Stimulated activated CD4-positive, alpha-beta T cell treated with anti-CD3 and anti-CD28 coated beads, Interleukin-12 subunit alpha, Interleukin-12 subunit beta, amount 100 ng/mL, for 48 hours (primary cell): ENCODE results near the gene INPP5D.
"Not testable (repeated sequence)": the region's sequence is repeated elsewhere in the genome, so short reads cannot be mapped to it uniquely, and the experiment has no call there.

Source experiments
- DNase-seq, 3 donors: peaks; one replicate each; pipeline ENCODE4 v3.0.0-alpha.2; 2020; ENCODE audit warnings: low read depth in 2 of 3, low spot score in 1 of 3

Gene INPP5D

DNA sequence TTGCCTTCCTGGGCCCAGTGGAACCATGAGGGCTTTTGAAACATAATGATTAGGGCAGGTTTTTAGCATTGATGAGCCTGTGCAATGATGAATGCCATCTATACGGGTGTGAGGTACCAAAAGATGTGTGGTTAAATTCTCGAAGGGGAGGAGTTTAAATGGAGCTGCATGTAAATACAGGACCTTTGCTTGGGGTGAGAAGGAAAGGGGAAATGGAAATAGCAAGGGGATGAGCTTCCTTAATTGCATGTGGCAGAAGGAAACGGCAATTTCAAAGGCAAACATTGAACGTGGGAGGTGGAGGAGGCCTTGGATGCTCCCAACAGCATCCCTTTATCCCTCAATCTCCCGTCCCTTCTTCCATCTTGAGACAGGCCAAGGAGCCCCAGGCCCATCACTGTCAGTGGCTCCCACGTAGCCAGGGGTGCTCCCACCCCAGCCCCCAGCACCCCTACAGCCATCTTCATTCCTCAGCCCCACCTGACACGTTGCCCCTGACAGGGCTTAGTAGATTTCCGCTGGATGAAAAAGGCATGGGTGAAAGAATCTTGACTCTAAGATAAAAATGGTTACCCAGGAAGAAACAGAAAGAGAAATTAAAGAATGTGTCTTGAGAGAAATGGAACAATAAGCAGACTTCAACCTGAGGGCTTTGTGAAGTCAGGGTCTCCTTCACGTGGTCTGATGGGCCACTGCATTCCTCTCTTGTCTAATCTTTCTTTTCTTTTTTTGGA, 32.5 kb downstream of the INPP5D start:
- DNase-seq: no peak

DNA sequence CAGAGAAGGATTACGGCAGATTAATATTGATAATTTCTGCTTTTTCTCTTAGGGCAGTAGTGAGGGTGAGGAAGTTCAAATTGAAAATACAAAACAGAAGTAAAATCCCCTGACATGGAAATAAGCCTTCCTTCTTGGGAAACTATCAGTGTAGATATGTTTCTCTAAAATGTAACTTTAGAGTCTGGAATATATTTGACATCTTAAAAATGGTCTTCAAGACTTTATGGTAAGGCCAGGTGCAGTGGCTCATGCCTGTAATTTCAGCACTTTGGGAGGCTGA, 33.0 kb downstream of the INPP5D start:
- DNase-seq: no peak

DNA sequence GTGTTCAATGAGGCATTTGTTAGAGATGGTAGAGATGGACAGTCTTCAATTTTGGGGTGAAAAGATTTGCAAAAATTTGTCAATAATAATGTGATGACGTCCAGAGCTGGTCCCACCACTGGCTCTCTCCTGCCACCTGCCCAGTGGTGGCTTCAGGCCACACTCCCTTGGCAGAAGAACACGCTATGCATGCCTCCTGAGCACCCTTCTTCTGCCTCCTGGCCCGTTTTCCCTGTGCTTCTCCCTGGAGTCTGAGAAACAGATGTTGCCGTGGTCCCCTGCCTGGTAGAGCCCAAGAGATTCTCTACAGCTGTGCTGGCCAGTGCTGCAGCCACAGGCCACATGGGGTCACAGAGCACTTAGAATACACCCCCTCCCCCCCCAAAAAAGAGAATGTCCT, 33.6 kb downstream of the INPP5D start:
- no peak for DNase-seq

DNA sequence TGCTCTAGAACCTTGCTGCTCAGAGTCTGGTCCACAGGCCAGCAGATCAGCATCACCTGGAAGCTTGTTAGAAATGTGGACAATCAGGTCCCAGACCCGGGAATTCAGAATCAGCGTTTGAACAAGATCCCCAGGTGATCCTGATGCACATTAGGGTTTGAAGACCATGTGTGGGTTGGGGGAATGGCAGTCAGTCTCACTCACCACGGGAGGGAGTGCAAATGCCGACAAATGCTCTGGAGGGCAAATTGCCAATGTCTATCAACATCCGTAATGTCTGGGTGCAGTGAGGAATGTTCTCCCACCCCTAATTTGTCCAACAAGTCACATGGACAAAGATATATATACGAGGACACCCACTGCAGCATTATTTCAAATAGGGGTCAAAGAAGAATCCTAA, 34.5 kb downstream of the INPP5D start:
- no peak for DNase-seq

DNA sequence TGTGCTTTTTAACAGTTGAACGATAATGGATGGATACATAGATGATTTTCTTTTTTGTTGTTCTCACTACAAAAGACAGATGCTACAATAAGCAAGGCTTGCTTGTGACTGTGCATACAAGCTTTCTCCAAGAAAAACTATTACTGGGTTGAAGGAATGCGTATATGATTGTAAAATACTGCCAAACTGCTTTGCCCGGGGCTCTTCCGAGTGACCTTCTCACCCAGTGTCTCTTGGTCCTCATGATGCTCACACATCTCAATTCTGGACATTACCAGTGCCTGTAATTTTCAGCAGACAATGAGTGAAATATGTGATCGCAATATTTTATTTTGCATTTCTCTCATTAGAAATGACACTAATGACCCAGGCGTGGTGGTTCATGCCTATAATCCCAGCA, 35.9 kb downstream of the INPP5D start:
- DNase-seq: no peak

DNA sequence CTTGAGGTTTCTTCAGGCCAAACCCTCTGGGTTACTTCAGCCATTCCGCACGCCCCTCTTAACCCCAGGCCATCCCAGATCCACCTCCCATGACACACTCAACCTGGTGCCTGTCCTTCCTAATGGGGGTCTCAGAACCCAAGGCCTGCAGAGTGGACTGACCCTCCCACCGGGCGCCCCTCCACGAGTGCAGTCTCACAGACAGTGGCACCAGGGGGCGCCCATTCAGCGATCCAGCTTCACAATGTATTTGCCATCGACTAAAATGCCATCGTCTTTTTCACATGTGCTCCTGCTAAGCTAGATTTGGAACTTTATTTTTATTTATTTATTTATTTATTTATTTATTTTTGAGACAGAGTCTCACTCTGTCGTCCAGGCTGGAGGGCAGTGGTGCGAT, 38.5 kb downstream of the INPP5D start:
- no peak for DNase-seq

DNA sequence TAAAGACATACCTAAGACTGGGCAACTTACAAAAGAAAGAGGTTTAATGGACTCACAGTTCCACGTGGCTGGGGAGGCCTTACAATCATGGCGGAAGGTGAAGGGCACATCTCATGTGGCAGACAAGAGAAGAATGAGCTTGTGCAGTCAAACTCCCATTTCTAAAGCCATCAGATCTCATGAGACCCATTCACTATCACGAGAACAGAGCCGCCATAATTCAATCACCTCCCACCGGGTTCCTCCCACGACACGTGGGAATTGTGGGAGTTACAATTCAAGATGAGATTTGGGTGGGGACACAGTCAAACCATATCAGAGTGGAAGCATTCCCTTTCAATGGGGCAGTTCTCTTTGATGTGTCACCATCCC, 39.7 kb downstream of the INPP5D start:
- DNase-seq: not testable (repeated sequence)

DNA sequence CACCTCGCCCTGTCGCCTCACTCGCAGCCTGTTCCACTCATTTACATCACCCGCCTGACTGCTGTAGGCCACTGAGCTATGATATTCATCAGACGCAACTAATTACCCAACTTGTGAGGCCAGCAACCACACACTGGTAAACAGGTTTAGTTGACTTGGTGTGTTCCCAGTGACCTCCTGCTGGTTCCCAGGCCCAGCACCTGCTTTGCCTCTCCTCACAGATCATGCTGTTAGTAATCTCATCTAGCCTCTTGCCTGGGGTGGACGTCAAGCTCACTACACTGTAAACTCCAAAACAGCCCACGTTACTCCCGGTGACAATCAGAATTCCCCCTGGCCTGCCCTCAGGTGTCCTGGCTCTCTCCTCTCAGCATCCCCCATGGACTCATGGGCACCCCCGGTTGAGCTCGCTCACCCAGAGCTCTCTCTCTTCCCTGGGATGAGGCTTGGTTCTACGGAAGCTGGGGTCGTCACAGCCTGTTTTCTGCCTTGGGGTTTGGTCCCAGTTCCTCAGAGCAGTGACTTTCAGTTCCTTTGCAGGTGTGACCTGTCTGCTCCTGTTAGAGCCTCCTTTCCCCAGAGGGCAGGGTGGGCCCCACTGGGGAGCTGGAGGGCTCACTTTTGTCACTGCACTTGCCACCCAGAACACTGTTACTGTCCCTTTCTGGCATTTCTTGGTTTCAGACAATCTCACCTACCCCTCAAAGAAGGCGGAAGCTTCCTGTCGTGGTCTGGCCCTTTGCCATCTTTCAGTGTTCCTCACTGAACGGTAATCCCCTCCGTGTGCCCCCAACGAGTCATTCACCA, 40.3 kb downstream of the INPP5D start:
- DNase-seq: peak in 1 of 3 donors; percentile 35

DNA sequence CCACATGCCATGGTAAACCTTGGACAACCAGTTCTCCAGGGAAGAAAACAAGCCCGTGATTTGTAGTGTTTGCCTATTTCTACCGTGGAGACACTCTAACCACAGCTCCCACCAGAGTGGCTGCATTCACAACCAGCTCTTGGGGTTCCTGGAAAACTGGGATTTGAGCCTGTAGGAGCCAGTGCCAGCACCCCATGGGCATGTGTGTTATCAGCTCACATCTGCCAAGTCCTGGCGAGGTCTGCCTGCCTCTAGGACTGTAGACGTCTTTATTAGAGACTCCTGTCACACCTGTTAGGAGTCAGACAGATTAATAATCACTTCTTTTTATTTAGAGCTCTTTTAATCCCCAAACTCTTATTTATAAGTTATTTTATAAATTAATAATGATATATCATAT, 41.0 kb downstream of the INPP5D start:
- no peak for DNase-seq

DNA sequence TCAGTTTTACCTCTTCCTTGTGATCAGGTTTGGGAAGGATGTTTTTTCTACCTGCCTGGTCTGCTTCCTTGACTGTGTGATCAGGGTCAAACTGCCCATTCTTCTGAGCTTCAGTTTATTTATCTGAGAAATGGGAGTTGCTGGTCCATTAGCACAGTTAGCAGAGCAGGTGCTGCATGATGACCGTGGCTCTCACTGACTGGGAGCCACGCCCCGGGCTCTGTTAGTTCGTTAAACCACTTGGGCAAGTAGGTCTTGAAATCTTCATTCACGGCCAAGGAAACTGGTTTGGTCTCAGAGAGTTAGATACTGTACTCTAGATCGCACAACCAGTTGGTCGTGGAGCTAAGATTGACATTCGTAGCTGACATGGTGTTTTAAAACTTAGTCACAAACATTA, 41.7 kb downstream of the INPP5D start:
- DNase-seq: no peak

DNA sequence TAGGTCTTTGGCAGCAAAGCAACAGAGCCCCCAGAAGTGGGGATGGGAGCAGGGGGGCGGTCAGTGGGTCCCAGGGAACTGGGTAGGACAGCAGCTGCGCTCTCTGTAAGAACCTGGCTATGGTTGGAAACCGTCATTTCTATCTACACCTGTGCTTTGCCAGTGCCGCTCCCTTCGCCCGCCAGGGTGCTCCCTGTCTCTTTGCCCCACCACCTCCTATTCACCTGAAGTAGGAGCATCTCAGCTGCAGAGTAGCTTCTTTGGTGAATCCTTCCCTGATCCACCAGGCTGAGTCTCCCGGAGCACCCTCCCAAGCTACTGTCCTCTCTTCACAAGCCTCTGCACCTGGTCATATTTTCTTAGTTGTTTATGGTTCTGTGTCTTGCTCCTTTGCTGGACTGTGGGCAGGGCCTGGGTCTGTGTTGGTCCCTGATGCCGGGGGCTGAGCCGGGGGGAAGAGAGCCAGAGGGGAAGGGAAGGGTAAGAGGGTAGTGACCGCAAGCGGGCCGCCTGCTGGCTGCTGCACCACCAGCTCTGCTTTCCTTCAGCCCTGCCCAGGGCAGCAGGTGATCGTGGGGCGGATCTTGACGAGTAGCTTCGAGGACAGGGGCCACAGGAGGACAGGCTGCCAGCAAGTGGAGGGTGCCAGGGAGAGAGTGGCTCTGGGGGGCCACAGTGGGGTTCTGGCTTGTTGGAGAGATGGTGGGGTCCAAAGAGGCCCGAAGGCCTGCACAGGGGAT, 45.2 kb downstream of the INPP5D start:
- no peak for DNase-seq

DNA sequence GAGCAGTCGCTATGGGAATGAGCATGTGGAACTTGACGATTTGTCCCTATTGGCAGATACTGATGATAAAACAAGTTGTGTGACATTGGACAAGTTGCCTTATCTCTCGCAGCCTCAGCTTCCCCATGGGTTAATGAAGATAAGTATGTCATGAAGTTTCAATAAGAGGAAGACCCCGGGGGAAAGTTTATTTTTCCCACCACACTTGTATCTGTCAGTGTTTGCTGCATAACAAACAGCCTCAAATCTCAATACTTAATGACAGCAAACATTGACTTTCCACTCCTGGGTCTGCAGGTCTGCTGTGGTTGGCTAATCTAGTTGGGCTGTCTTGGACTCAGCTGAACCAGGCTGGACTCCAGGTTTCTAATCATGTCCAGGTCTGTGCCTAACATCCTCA, 45.8 kb downstream of the INPP5D start:
- no peak for DNase-seq

DNA sequence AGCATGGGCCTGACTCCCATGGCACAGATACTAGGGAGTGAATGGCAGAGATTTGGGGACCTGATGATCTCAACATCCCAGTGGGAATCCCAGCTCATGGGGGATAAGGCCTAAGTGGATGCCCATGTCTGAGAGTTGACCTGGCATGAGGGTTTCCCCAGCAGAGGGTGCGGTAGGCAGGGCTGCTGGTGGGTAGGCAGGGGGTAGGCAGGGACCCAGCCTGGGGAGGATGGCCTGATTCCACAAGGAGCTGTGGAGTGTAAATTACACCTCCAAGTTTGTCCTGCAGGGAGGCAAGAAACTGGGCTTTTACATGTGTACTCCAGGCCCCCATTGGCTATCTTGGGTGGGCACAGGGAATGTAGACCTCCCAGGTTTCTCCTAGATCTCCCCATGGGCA, 46.9 kb downstream of the INPP5D start:
- no peak for DNase-seq

DNA sequence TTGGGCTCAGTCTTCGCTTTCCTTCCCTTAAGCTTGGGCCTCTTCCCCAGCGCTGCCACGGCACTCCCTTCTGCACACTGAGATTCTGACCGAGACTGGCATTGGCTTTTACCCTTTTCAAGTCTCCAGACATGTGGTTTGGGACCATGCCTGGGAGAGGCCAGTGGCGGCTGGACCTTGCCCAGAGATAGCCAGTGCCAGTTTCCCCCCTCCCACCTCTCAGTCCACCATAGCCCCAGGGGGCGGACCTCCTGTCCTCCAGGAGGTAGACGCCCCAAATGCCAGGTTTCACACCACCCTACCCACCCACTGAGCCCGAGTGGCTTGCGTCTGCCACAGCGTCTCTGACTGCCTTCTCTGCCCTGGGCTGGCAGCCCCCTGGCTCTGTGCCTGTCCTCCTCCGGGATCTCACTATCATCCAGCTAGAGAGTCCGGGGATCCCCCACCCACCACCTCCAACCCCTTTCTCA, 47.7 kb downstream of the INPP5D start:
- DNase-seq: no peak

DNA sequence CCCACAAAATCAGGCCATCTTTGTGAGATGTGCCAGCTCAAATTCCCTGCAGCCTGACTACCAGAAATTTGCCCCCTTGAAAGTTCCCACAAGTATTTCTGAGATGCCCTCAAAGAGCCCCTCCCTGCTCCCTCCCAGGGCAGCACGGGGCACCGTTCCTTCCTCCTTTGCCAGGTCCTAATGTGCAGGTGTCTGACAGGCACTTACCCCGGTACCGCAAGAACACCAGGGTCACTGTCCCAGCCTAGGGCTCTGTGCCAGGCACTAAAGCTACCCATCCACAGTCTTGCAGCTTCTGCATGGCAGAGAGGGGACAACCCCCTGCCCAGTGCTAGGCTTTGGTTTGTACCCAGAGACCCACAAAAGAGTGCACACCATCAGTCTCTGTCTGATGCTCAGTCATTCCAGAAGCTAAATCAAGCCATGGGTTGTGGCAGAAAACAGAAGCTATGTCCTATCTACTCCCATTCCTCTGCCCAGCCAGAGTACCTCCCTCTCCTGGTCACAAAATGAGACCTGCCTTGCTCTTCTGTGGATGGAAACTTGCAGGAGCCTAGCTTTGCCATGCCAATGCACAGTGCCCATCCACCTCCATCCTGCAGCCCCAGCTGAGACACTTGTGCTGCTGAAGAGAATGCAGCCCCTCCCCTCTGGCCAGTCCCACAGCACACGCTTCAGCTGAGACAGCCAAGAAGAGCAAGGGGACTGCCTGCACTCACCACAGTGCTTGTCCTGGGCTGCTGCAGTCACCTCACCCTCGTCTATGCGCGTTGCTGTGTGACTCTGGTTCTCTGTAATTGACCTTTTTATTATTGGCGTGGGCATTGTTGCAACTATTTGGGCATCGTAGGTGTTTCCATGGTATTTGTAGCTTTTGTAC, 48.7 kb downstream of the INPP5D start:
- no peak for DNase-seq

DNA sequence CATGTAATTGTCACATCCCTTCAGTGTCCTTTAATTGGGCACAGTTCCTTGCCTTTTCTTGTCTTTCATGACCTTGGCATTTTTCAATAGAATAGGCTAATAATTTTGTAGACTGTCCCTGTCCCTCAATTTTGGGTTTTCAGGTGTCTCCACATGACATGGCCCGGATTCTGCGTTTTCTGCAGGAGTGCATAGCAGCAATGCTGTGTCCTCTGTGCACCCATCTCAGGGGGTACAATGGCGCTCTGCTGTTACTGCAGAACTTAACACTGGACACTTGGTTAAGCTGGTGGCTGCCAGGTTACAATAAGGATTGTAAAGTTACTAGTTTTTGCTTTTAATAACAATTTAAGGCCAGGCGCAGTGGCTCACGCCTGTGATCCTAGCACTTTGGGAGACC, 51.3 kb downstream of the INPP5D start:
- DNase-seq: no peak

DNA sequence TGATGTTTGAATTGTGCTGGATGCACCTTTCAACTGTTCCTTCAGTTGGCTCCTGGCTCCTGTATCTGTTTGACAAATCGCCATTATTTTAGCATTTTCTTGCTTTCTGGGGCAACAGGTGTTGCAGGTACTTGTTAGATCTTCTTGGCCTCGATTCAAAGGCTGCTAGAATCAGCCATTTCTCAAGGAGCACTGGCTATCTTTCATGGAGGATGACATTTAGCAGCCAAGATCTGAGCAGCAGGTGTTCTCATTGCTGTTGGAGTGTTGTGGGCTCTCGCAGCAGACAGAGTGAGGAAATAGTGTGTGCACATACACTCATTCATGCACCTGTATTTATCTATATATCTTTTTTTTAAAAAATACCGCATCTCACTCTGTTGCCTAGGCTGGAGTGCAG, 52.2 kb downstream of the INPP5D start:
- no peak for DNase-seq

DNA sequence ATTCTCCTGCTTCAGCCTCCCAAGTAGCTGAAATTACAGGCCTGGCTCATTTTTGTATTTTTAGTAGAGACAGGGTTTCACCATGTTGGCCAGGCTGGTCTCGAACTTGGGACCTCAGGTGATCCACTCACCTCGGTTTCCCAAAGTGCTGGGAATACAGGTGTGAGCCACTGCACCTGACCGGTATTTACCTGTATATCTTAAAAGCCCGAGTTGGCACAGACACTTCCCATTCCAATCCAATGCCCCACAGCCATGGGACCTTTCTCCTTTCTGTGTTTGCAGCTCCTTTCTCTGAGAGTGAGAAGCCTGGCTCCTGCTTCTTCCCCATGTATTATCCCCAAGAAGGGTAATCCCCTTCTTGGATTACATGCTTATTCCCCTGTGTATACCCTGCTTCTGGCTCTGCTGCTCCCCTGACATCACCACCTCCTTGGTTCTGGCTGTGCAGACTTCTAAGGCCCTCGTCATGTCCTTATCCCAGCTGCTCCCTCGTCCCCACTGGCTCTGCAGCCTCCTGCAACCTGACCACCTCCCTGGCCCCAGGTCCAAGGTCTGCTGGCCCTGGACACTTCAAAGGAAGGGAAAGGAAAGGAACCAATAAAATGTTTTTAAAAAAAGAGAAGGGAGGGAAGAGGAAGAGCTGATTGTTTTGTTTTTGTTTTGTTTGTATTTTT, 52.8 kb downstream of the INPP5D start:
- DNase-seq: no peak

DNA sequence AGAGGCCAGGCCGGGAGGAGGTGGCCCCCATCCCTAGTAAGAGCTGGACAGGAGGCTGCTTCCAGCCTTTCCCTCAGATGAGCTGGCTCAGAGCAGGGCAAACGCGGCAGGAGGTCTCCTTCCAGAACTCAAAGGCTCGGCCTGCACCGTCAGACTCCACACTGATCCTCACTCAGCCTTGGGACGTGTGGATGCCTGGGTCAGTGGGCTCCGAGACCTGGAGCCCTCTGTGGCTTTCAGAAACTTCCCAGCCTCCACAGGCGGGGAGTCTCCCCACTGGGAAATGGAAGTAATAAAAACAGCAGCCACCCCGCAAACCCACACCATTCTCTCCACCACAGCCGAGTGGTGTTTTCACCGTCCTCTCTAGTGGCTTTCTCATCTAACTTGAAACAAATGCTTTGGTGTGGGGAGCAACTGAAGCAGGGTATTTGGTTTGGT, 54.3 kb downstream of the INPP5D start:
- no peak for DNase-seq

DNA sequence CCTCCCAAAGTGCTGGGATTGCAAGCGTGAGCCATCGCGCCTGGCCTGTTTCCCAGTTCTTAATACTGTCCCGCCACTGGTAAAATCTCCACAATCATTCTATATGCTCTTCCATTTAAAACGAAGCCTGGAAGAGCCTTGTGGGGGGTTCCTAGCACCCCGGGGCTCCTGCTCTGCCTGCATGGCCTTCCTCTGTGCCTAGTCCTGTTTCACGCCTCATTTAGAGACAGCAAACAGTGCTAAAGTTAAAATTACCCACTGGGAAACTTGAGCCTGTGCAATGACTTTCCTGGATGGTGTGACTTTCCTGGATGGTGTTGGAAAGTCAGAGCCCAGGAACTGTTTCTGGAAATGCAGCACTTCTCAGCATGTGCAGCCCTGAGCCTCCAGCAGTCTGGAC, 55.0 kb downstream of the INPP5D start:
- no peak for DNase-seq

DNA sequence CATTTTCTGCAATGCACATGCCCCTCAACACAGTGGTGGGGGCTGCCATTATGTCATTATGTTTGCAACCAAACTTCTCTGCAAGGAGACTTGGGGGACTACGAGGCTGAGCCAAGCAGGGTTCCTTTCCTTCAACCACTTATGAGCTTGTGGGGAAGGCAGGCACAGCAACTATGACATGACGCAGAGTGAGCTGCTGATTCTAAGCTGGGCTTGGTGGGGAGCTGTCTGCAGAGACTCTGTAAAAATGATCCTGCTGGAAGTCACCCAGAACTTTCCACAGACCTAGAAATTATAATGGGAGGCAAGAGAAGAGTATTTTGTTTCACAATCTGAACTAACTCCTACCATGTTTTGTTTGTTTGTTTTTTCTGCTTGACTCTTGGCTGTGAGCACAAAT, 55.6 kb downstream of the INPP5D start:
- DNase-seq: no peak
